GM18502 (cell line): ENCODE data around the gene ARHGEF28.

Experiments used
- ATAC-seq: cut with Tn5 transposase; IDR thresholded peaks from one replicate; pipeline ENCODE4 v1.9.1; 2021; ENCODE audit warnings: mild to moderate bottlenecking; ENCODE audit not compliant: unreplicated experiment, poor library complexity

Gene ARHGEF28

GRCh38 chr5:73915345-73915744 is 289.3 kb downstream of the ARHGEF28 start:
- ATAC-seq = no peak

GRCh38 chr5:73917433-73917832 is 291.4 kb downstream of the ARHGEF28 start:
- no peak for ATAC-seq

- ATAC-seq = no peak
Measured at GRCh38 chr5:73917891-73918290, 291.9 kb downstream of the ARHGEF28 start.

GRCh38 chr5:73918791-73919221 is 292.8 kb downstream of the ARHGEF28 start:
- no peak for ATAC-seq

- ATAC-seq = no peak
Measured at GRCh38 chr5:73921741-73922140, 295.7 kb downstream of the ARHGEF28 start.

GRCh38 chr5:73922224-73922623 is 296.2 kb downstream of the ARHGEF28 start:
- ATAC-seq = no peak

GRCh38 chr5:73922875-73923557 is 297.0 kb downstream of the ARHGEF28 start:
- no peak for ATAC-seq

GRCh38 chr5:73928476-73929070 is 302.6 kb downstream of the ARHGEF28 start:
- ATAC-seq = no peak

GRCh38 chr5:73935719-73936118 is 309.7 kb downstream of the ARHGEF28 start:
- ATAC-seq = no peak

- ATAC-seq = no peak
Measured at GRCh38 chr5:73938280-73938937, 312.4 kb downstream of the ARHGEF28 start.

- no peak for ATAC-seq
Measured at GRCh38 chr5:73938938-73939320, 312.9 kb downstream of the ARHGEF28 start.

GRCh38 chr5:73939557-73939956 is 313.6 kb downstream of the ARHGEF28 start:
- no peak for ATAC-seq

GRCh38 chr5:73940026-73940425 is 314.0 kb downstream of the ARHGEF28 start:
- no peak for ATAC-seq

GRCh38 chr5:73940801-73941200 is 314.8 kb downstream of the ARHGEF28 start:
- ATAC-seq = no peak

- no peak for ATAC-seq
Measured at GRCh38 chr5:73942783-73943182, 316.8 kb downstream of the ARHGEF28 start.

- no peak for ATAC-seq
Measured at GRCh38 chr5:73943397-73943796, 317.4 kb downstream of the ARHGEF28 start.

- no peak for ATAC-seq
Measured at GRCh38 chr5:73944581-73944980, 318.6 kb downstream of the ARHGEF28 start.

GRCh38 chr5:73945505-73945904 is 319.5 kb downstream of the ARHGEF28 start:
- no peak for ATAC-seq

GRCh38 chr5:73946278-73946677 is 320.3 kb downstream of the ARHGEF28 start:
- no peak for ATAC-seq

GRCh38 chr5:73946919-73947602 is 321.1 kb downstream of the ARHGEF28 start:
- ATAC-seq = no peak
